ENCODE measurements around the gene GRWD1.
A peak's percentile ranks its signal among the peaks of the same experiment; 100 is the strongest.
"Not testable (repeated sequence)": the region's sequence is repeated elsewhere in the genome, so short reads cannot be mapped to it uniquely, and the experiment has no call there.

Gene GRWD1

GRCh38 chr19:48480558-48481500 lies 35.0 kb downstream of the GRWD1 start:
- DNase-seq = peak; percentile 60

GRCh38 chr19:48481846-48482639 lies 36.3 kb downstream of the GRWD1 start:
- DNase-seq = no peak

GRCh38 chr19:48483301-48483700 lies 37.5 kb downstream of the GRWD1 start:
- no peak for DNase-seq

GRCh38 chr19:48484247-48484893 lies 38.6 kb downstream of the GRWD1 start:
- no peak for DNase-seq

- DNase-seq = no peak
Measured at GRCh38 chr19:48484931-48485612, 39.3 kb downstream of the GRWD1 start.

GRCh38 chr19:48486706-48487105 lies 40.9 kb downstream of the GRWD1 start:
- DNase-seq = not testable (repeated sequence)

DNA sequence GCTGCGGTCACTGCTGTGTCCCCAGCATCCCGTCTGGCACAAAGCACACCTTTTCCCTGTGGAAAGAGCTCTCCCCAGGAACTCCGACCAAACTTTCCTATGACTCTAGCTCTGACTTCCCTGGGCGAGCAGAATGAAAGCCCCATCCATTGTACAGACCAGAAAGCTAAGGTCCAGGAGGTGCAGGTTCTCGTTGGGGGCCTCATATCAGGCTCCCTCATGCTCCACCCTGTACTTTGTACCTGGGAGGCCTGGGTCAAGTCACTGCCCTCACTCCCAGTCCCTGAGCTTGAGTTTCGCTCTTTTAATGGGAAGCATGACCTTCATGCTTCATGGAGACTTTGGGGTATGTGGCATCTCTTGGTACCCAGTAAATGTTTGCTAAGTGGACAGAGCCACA lies 41.8 kb downstream of the GRWD1 start:
- DNase-seq = no peak

- DNase-seq = no peak
Measured at GRCh38 chr19:48487948-48488347, 42.2 kb downstream of the GRWD1 start.

GRCh38 chr19:48488478-48488877 lies 42.7 kb downstream of the GRWD1 start:
- DNase-seq = not testable (repeated sequence)

GRCh38 chr19:48489608-48490216 lies 43.9 kb downstream of the GRWD1 start:
- peak; percentile 84 for DNase-seq

DNA sequence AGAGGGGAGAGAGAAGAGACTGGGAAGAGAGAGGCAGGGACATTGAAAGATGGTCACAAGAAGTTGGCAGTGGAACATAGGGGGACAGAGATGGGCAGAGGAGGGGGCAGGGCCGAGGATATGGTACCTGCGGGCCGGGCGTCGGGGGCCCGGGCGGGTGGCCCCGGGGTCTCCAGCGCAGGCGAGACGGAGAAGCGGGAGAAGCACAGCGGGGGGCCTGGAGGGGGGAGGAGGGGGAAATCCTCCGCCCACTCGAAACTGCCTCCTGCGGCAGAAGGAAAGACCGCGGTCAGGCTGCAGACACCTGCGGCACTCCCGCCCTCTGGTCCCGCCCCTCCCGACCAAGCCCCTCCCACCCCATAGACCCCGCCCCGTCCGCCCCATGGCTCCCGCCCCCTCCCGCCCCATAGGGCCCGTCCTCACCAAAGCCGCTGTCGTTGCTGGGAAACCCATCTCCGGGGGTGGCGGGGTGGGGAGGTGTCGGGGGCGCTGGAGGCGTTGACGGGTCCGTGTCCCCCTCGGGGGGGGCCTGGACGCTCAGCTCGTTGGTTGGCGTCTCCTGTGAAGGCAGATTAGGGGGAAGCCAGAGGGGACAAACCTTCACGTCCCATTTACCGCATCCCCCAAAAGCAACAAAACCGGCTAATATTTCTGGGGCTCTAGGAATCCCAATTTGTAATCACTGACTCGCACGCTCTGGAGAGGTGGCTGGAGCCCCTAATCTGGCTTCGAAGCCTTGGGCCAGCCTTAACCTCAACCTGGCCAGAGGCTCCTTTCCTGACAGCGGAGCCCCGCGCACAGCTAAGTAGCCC lies 45.4 kb downstream of the GRWD1 start:
- peak; percentile 76 for DNase-seq

GRCh38 chr19:48491793-48492123 lies 46.0 kb downstream of the GRWD1 start:
- DNase-seq = no peak

GRCh38 chr19:48492925-48493717 lies 47.3 kb downstream of the GRWD1 start:
- peak; percentile 86 for DNase-seq

DNA sequence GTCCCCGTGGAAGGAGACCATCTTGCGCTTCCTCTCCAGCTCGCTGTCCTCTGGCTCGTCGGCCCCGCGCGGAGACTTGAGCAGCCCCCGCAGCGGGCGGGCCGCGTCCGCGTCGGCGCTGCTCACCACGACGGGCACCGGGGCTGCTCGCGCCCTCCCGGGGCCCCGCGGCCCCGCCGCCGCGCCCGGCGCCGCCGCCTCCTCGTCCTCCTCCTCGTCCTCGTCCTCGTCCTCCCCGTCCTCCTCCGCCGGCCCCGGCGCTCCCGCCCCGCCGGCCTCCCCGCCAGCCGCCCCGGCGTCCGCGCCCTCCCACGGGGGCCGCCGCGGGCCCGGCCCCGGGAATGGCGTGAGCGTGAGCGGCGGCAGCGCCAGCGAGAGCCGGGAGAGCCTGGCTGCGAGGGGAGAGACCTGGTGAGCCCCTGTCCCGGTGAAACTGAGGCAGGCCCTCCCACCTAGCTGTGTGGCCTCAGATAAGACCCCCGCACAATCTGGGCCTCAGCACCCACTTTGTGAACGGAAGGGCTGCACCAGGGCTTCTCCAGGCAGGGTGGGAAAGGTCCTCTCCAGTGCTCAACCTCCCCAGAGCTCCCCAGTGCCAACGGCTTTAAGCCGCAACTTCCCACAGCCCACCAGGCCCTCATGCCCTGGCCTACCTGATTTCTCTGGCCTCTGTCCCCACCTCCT lies 48.1 kb downstream of the GRWD1 start:
- DNase-seq = no peak

GRCh38 chr19:48495396-48495795 lies 49.6 kb downstream of the GRWD1 start:
- no peak for DNase-seq

GRCh38 chr19:48496959-48497727 lies 51.4 kb downstream of the GRWD1 start:
- no peak for DNase-seq

DNA sequence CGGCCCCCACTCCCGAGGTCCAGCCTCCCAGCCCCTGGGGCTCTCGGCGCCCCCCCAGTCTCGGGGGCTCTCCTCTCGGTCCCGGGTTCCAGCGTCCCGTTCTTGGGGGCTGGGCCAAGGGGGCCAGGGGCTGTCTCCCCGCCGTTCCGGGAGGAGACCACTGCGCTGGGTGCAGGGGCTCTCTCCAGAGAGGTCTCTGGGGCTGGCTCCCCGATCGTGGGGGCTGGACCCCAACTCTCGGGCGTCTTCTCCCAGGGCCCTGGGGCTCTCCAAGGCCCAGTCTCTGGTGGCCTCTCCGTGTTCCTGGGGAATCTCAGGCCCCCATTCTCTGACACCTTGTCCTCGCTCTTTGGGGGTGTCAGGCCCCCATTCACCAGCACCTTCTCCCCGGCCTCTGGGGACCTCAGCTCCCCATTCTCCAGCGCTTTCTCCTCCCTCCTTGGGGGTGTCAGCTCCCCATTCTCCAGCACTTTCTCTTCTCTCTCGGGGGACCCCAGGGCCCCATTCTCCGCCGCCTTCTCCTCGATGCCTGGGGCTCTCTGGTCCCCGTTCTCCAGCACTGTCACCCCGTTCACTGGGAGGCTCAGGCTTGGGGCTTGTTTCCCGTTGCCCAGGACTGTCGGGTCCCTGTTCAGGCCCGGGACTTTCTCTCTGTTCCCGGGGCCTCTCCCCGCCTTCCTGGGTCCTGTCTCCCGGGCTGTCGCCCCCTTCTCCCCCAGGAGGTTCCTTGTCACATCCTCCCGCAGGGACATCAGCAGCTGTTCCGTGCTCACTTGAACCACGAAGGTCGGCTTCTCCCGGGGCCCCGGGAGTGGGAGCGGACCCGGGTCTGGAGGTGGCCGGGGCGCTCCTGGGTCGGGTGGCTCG lies 52.2 kb downstream of the GRWD1 start:
- no peak for DNase-seq
